T-cell (primary cell): ENCODE data around the gene SLC35F2. TPM values are rescaled to one million over a fixed set of nuclear protein-coding genes. Genes with fewer than 3 reads are reported as not detected.
"Not testable (repeated sequence)": the region's sequence is repeated elsewhere in the genome, so short reads cannot be mapped to it uniquely, and the experiment has no call there.

Experiments
- ATAC-seq, 4 experiments: fragments of 200-7000 bp in 3 of 4; fragments of 150-1000 bp in 1 of 4; cut with Tn5 transposase; replicated peaks in 1 of 4; 1 replicate in 3 of 4; 2 replicates in 1 of 4; pipeline ENCODE4 v1.10.0; 2021; ENCODE audit warnings: moderate library complexity in 3 of 4, mild to moderate bottlenecking in 2 of 4, moderate number of reproducible peaks in 1 of 4
- CTCF ChIA-PET, 2 donors: fragments of 300-600 bp; sonication (Branson Sonifier 250); formaldehyde crosslinking; loops; one replicate each; lab custom pipeline; 2022; ENCODE audit warnings: antibody characterized with exemption in 2 of 2; lab: Charles Lee
- POLR2A ChIA-PET, 2 donors: fragments of 300-600 bp; sonication (Branson Sonifier 250); formaldehyde crosslinking; loops; one replicate each; lab custom pipeline; 2022; ENCODE audit warnings: antibody characterized with exemption in 2 of 2; lab: Charles Lee
- DNase-seq, 35 experiments: peaks; one replicate each; pipeline versions ENCODE4 v3.0.0 to v3.0.0-alpha.2; 2013 to 2023
- H3K27ac ChIP-seq: one replicate; pipeline ENCODE4 v1.5.1; 2013; ENCODE audit warnings: low read length
- H3K27me3 ChIP-seq, 2 experiments: replicated peaks in 1 of 2; 1 replicate in 1 of 2; 2 replicates in 1 of 2; pipeline versions ENCODE4 v1.6.1 to v1.7.0; 2013; ENCODE audit warnings: low read length in 1 of 2, mixed read lengths in 1 of 2; ENCODE audit not compliant: control insufficient read depth in 2 of 2, insufficient read depth in 2 of 2; ENCODE audit errors: extremely low read depth in 1 of 2
- H3K36me3 ChIP-seq, 2 donors: 1 replicate in 1 of 2; 2 replicates in 1 of 2; pipeline versions ENCODE4 v1.6.1 to v1.7.0; 2013; ENCODE audit warnings: low read length in 1 of 2; ENCODE audit not compliant: control insufficient read depth in 2 of 2, insufficient read depth in 1 of 2; ENCODE audit errors: extremely low read depth in 1 of 2
- H3K4me1 ChIP-seq, 2 experiments: 1 replicate in 1 of 2; 2 replicates in 1 of 2; pipeline versions ENCODE4 v1.6.1 to v1.7.0; 2013; ENCODE audit warnings: low read length in 2 of 2, mixed read lengths in 1 of 2; ENCODE audit not compliant: insufficient read depth in 2 of 2, control insufficient read depth in 1 of 2; ENCODE audit errors: extremely low read depth in 1 of 2
- H3K4me3 ChIP-seq, 2 donors: 1 replicate in 1 of 2; 2 replicates in 1 of 2; pipeline versions ENCODE4 v1.5.1 to v1.7.0; 2013; ENCODE audit warnings: mild to moderate bottlenecking in 2 of 2, low read length in 1 of 2, moderate library complexity in 1 of 2; ENCODE audit not compliant: control insufficient read depth in 1 of 2; ENCODE audit errors: extremely low read depth in 1 of 2
- H3K9me3 ChIP-seq: 2 replicates; pipeline ENCODE4 v1.7.0; 2013
- H3K27ac Mint-ChIP-seq, 2 donors: one replicate each; pipeline ENCODE4 v1.8.0; 2020 to 2021; ENCODE audit warnings: mild to moderate bottlenecking in 2 of 2, mixed read lengths in 2 of 2
- H3K27me3 Mint-ChIP-seq, 2 donors: one replicate each; pipeline ENCODE4 v1.8.0; 2021 to 2022; ENCODE audit warnings: mixed read lengths in 2 of 2
- H3K36me3 Mint-ChIP-seq: one replicate; pipeline ENCODE4 v1.8.0; 2021; ENCODE audit warnings: mixed read lengths
- H3K4me1 Mint-ChIP-seq, 3 donors: one replicate each; pipeline ENCODE4 v1.8.0; 2020 to 2022; ENCODE audit warnings: mixed read lengths in 3 of 3, mild to moderate bottlenecking in 1 of 3
- H3K4me3 Mint-ChIP-seq, 3 donors: one replicate each; pipeline ENCODE4 v1.8.0; 2020 to 2022; ENCODE audit warnings: mild to moderate bottlenecking in 3 of 3, mixed read lengths in 3 of 3, moderate library complexity in 3 of 3
- H3K9me3 Mint-ChIP-seq, 3 donors: one replicate each; pipeline ENCODE4 v1.8.0; 2020 to 2022; ENCODE audit warnings: mixed read lengths in 3 of 3
- WGBS: methylation state at CpG from one replicate; pipeline ENCODE4 v1.1.5; 2013; ENCODE audit warnings: missing lambda C conversion rate; ENCODE audit not compliant: insufficient coverage; 5-methylcytosine and 5-hydroxymethylcytosine counted together
- total RNA-seq, 35 experiments: library from RNA in 6 of 35; stranded (reverse) in 6 of 35; fragments of 120-200 nt in 1 of 35; gene quantifications; one replicate each; pipeline versions ENCODE4 v1.2.1 to v1.2.4 and lab custom pipeline; 2013 to 2026

SLC35F2 gene
- total RNA-seq, 5 donors from 2014 or later (not counting 1 experiment from before 2014, with no cell fraction given) = 2.9 to 10.9 (median 7.1) TPM

- Mint-ChIP-seq H3K27me3 (no peaks in the 10 kb centered on the region), H3K36me3 (no peaks in the 10 kb centered on the region), H3K4me1 (no peaks in the 10 kb centered on the region), H3K27ac (no peak overlapping the region), H3K4me3 (no peak overlapping the region), H3K9me3 (peaks cover 0 to 4% (median 0%) of the 10 kb centered on the region in 3 donors)
- Histone ChIP-seq H3K27me3 (peaks cover 0 to 6% of the 10 kb centered on the region in 2 experiments), H3K4me3 (no peak overlapping the region), H3K36me3 (no peaks in the 10 kb centered on the region), H3K4me1 (no peaks in the 10 kb centered on the region), H3K9me3 (no peaks in the 10 kb centered on the region), H3K27ac (no peak overlapping the region)
- ATAC-seq (no peak), DNase-seq (no peak)
- POLR2A ChIA-PET = no interaction called here
- CTCF ChIA-PET = interaction anchor here in 1 of 2 donors (0.5 kb wide), 1 partner anchor 9 kb away, joined by 6 read pairs; no protein-coding TSS in a partner anchor
- WGBS = no CpG with 5 or more reads among the region's 2 CpGs
Observed at GRCh38 chr11:107876141-107876540, 17.6 kb upstream of the SLC35F2 start.

GRCh38 chr11:107864591-107864990 lies 6.0 kb upstream of the SLC35F2 start:
- Mint-ChIP-seq H3K27me3 (no peaks in the 10 kb centered on the region), H3K9me3 (no peaks in the 10 kb centered on the region), H3K4me3 (no peak overlapping the region), H3K36me3 (no peaks in the 10 kb centered on the region), H3K4me1 (peaks cover 3 to 4% (median 3%) of the 10 kb centered on the region in 3 donors), H3K27ac (no peak overlapping the region)
- no peak for ATAC-seq
- Histone ChIP-seq H3K9me3 (no peaks in the 10 kb centered on the region), H3K4me3 (no peak overlapping the region), H3K27ac (no peak overlapping the region), H3K27me3 (peaks cover 0 to 4% of the 10 kb centered on the region in 2 experiments), H3K4me1 (peaks cover 0 to 4% of the 10 kb centered on the region in 2 experiments), H3K36me3 (no peaks in the 10 kb centered on the region)
- CTCF ChIA-PET = interaction anchor here in 1 of 2 donors (0.9 kb wide), 1 partner anchor 140 kb away, joined by 6 read pairs; no protein-coding TSS in a partner anchor
- WGBS = 23% methylated on average over 2 of the region's 4 CpGs
- DNase-seq = no peak
- POLR2A ChIA-PET = interaction anchor here in 1 of 2 donors (0.5 kb wide), 1 partner anchor 734 kb away, joined by 3 read pairs; no protein-coding TSS in a partner anchor

- no peaks in the 10 kb centered on the region for H3K27me3 Mint-ChIP-seq
- no peak overlapping the region for H3K27ac Mint-ChIP-seq
- DNase-seq = no peak
- H3K36me3 ChIP-seq = no peaks in the 10 kb centered on the region
- no peak for ATAC-seq
- no peak overlapping the region for H3K27ac ChIP-seq
- ChIA-PET POLR2A (no interaction called here), CTCF (no interaction called here)
- no peaks in the 10 kb centered on the region for H3K9me3 ChIP-seq
- peaks cover 28 to 34% (median 28%) of the 10 kb centered on the region in 3 donors for H3K4me1 Mint-ChIP-seq
- H3K27me3 ChIP-seq = peaks cover 0 to 4% of the 10 kb centered on the region in 2 experiments
- H3K4me3 Mint-ChIP-seq = peak overlapping the region; percentile 53 to 95 (median 93)
- H3K36me3 Mint-ChIP-seq = no peaks in the 10 kb centered on the region
- H3K4me3 ChIP-seq = no peak overlapping the region
- WGBS = 60% methylated on average over 1 of the region's 2 CpGs
- H3K4me1 ChIP-seq = peaks cover 2 to 26% of the 10 kb centered on the region in 2 experiments
- H3K9me3 Mint-ChIP-seq = no peaks in the 10 kb centered on the region
Observed at GRCh38 chr11:107860688-107861087, 2.1 kb upstream of the SLC35F2 start.

GRCh38 chr11:107860240-107860620 lies 1.6 kb upstream of the SLC35F2 start:
- POLR2A ChIA-PET, H3K36me3 Mint-ChIP-seq, H3K9me3 ChIP-seq, H3K27me3 ChIP-seq, H3K36me3 ChIP-seq, H3K4me3 ChIP-seq, H3K27ac Mint-ChIP-seq, H3K9me3 Mint-ChIP-seq, DNase-seq, ATAC-seq, H3K27me3 Mint-ChIP-seq, CTCF ChIA-PET, H3K27ac ChIP-seq: not testable (repeated sequence)
- H3K4me1 ChIP-seq = peaks cover 2 to 26% of the 10 kb centered on the region in 2 experiments
- 88% methylated on average over 8 of the region's 15 CpGs for WGBS
- Mint-ChIP-seq H3K4me3 (peak overlapping the region; percentile 24 to 95 (median 93)), H3K4me1 (peaks cover 28 to 36% (median 28%) of the 10 kb centered on the region in 3 donors)

GRCh38 chr11:107859459-107860239 lies 1.1 kb upstream of the SLC35F2 start:
- Histone ChIP-seq H3K9me3 (no peaks in the 10 kb centered on the region), H3K27ac (no peak overlapping the region), H3K36me3 (no peaks in the 10 kb centered on the region), H3K4me1 (peaks cover 2 to 26% of the 10 kb centered on the region in 2 experiments), H3K4me3 (peak overlapping the region; percentile 80 to 92), H3K27me3 (peaks cover 0 to 4% of the 10 kb centered on the region in 2 experiments)
- ATAC-seq (no peak), DNase-seq (peak in 14 of 35 experiments; percentile 3 to 38 (median 18))
- CTCF ChIA-PET = interaction anchor here in 1 of 2 donors (0.6 kb wide), 1 partner anchor 20 kb away, joined by 3 read pairs; no protein-coding TSS in a partner anchor
- Mint-ChIP-seq H3K4me1 (peaks cover 28 to 36% (median 28%) of the 10 kb centered on the region in 3 donors), H3K4me3 (peak overlapping the region; percentile 93 to 97 (median 95)), H3K27ac (peak overlapping the region; percentile 77 to 85), H3K27me3 (no peaks in the 10 kb centered on the region), H3K36me3 (no peaks in the 10 kb centered on the region), H3K9me3 (no peaks in the 10 kb centered on the region)
- 3% methylated on average over 23 of the region's 31 CpGs for whole genome bisulfite sequencing
- POLR2A ChIA-PET = no interaction called here

GRCh38 chr11:107857550-107858216 lies 904 bp downstream of the SLC35F2 start:
- Mint-ChIP-seq H3K36me3 (no peaks in the 10 kb centered on the region), H3K27ac (peak overlapping the region; percentile 76 to 84), H3K27me3 (no peaks in the 10 kb centered on the region), H3K4me1 (peaks cover 28 to 36% (median 28%) of the 10 kb centered on the region in 3 donors), H3K9me3 (no peaks in the 10 kb centered on the region), H3K4me3 (peak overlapping the region; percentile 93 to 97 (median 95))
- peak overlapping the region; percentile 44 for H3K27ac ChIP-seq
- ATAC-seq = no peak
- ChIA-PET POLR2A (interaction anchor here in 1 of 2 donors (0.5 kb wide), 1 partner anchor 414 kb away, joined by 3 read pairs; no protein-coding TSS in a partner anchor), CTCF (no interaction called here)
- H3K4me3 ChIP-seq = peak overlapping the region; percentile 80 to 92
- peak in 1 of 35 experiments; percentile 16 for DNase-seq
- 5% methylated on average over 8 of the region's 16 CpGs for WGBS
- H3K36me3 ChIP-seq = no peaks in the 10 kb centered on the region
- no peaks in the 10 kb centered on the region for H3K9me3 ChIP-seq
- peaks cover 0 to 2% of the 10 kb centered on the region in 2 experiments for H3K27me3 ChIP-seq
- H3K4me1 ChIP-seq = peaks cover 2 to 26% of the 10 kb centered on the region in 2 experiments
